Mucosa of descending colon (tissue), 3 donors: ENCODE data around the gene ZDHHC3. TPM values are rescaled to one million over a fixed set of nuclear protein-coding genes. Genes with fewer than 3 reads are reported as not detected.

Source experiments
- ATAC-seq: fragments of 200-7000 bp; cut with Tn5 transposase; one replicate; pipeline ENCODE4 v1.9.1; 2020; ENCODE audit warnings: mild to moderate bottlenecking, moderate library complexity
- DNase-seq, 3 donors: peaks; one replicate each; pipeline ENCODE4 v3.0.0-alpha.2; 2020
- H3K36me3 ChIP-seq: fragments of 200-600 bp; one replicate; pipeline ENCODE4 v1.8.0; 2021; ENCODE audit warnings: low read depth, mild to moderate bottlenecking
- H3K4me1 ChIP-seq: fragments of 200-600 bp; one replicate; pipeline ENCODE4 v1.8.0; 2021; ENCODE audit warnings: low read depth, mild to moderate bottlenecking
- H3K4me3 ChIP-seq: fragments of 200-600 bp; one replicate; pipeline ENCODE4 v1.8.0; 2021; ENCODE audit warnings: mild to moderate bottlenecking
- H3K9me3 ChIP-seq: fragments of 200-600 bp; one replicate; pipeline ENCODE4 v1.8.0; 2021; ENCODE audit warnings: mild to moderate bottlenecking
- CTCF ChIP-seq: fragments of 200-600 bp; IDR thresholded peaks from one replicate; pipeline ENCODE4 v1.8.0; 2022; ENCODE audit warnings: antibody characterized with exemption, mild to moderate bottlenecking
- intact Hi-C, 2 donors: fragments of 100-400 bp; cut with DNase I in 1 of 2; cut with micrococcal nuclease in 1 of 2; formaldehyde crosslinking; loops; one replicate each; pipeline versions ENCODE4 v1.11.0 to v1.11.1; 2022; cut with DNase I, micrococcal nuclease
- total RNA-seq, 3 donors: library from RNA; stranded (reverse); fragmentation: NEBNext Ultra II Directional in 2 of 3; extraction: Animal tissue kit (Norgen Biotek cat#: 25700) in 2 of 3; gene quantifications; one replicate each; pipeline versions ENCODE4 v1.2.1 to v1.2.4, GENCODE V29; 2021 to 2023
- donor health status: DM: no; HTN: no; CAD: no; lungs with moderate emphysema.
- donor health status: DM: no; HTN: no; CAD: no.
- donor health status: DM: no; HTN: yes; CAD: no.

ZDHHC3 gene
- total RNA-seq, 3 donors from 2014 or later = 94.7 to 204 (median 143) TPM

DNA sequence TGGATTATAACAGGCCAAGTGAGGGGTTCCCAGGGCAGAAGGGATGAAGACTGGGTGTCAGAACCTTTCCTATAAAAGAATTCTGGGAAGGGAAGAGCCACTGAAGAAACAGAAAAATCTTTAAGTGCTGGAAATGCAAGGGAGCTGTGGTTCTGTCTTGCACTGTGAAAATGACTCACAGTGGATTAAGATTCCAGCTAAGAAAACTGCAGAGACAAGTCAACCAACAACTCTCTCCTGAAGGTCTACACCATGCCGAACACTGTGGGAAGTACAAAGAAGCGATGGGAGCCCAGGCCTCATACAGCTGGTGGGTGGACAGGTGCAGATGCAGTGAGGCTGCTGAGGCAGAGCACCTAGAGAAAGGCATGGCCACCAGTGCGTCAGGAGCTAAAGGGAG, 27.7 kb downstream of the ZDHHC3 start:
- H3K36me3 ChIP-seq = no peaks in the 10 kb centered on the region
- ATAC-seq (no peak), DNase-seq (no peak)
- intact Hi-C loops = no loop called here
- no peak for TF ChIP-seq CTCF
- H3K4me1 ChIP-seq = no peaks in the 10 kb centered on the region
- no peak overlapping the region for H3K4me3 ChIP-seq
- H3K9me3 ChIP-seq = no peaks in the 10 kb centered on the region

DNA sequence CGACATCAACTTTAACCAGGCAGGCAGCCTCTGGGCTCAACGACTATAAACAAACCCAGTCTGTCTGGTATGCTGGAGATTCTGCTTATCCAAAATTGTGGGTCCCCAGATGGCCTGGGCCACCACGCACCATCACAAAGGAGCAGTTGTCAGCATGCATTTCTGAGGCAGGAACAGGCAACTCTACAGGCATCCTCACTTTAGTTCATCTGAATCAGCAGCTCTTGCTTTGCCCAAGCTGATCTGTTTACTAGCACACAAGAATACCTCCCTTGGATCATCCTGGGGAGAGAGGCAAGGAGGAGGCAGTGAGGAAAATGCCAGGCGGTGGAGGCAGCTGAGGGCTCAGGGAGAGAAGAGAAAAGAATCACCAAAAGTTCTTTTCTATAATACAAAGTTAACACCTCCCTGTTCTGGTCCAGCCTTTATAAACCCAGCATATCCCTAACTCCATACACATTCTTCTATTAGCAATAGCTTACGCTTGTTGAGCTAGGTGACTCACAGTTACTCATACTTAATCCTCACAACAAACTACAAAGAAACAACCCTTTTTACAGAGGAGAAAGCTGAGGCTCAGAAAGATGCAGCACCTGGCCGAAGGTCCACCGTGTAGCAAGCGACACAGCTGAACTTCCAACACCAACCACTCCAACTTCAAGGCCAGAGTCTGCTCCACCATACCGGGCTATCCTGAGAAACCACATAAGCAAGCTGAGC, 33.6 kb downstream of the ZDHHC3 start:
- TF ChIP-seq CTCF = no peak
- H3K36me3 ChIP-seq = no peaks in the 10 kb centered on the region
- no peaks in the 10 kb centered on the region for H3K4me1 ChIP-seq
- H3K4me3 ChIP-seq = no peak overlapping the region
- ATAC-seq (no peak), DNase-seq (no peak)
- intact Hi-C loops = no loop called here
- H3K9me3 ChIP-seq = no peaks in the 10 kb centered on the region

- Histone ChIP-seq H3K9me3 (no peaks in the 10 kb centered on the region), H3K4me3 (no peak overlapping the region), H3K36me3 (no peaks in the 10 kb centered on the region), H3K4me1 (no peaks in the 10 kb centered on the region)
- intact Hi-C loops = no loop called here
- DNase-seq = no peak
- no peak for ATAC-seq
- no peak for TF ChIP-seq CTCF
Observed at GRCh38 chr3:44939581-44940036, 36.4 kb downstream of the ZDHHC3 start.

DNA sequence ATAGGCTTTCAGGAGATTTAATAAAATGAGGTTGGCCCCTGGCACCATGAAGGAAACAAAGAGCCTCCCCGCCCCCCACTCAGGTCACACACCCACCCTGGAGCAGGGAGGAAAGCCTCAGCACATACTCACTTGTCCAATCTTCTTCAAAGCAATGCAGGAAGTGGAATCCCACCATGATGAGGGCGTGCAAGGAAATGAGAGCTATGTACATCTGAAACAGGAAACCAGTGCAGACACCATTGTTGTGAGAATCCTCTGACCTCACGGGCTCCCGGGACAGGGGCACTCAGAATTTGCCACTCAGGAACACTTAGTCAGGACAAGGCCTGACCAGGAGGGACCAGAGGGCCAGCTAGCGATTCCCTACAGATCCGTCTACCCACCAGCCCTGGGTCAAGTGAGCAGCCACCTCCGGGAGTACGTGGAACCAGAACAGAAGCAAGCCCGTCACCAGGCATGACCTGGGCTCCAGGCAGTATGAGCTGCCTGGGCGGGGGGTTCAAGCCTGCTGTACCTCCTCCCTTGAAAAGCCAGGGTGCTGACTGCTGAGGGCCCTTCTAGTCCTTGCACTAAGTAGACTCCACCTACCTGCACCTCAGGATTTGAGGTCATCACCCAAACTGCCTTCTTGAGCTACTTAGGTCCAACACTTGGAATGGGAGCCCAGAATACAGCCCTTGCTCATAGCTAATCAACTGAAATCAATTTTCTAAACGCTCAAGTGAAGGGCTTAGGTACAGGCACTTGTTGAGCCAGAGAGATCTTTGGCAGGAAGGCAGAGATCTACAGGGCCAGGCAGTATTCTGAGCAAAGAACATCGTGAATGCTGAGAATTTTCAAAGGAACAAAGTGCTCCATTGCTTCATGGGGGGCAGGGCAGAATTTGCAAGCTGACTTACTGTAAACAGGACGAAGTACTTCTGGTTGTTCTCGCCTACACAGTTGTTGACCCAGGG, 42.7 kb downstream of the ZDHHC3 start:
- Histone ChIP-seq H3K4me3 (no peak overlapping the region), H3K36me3 (peaks cover 4% of the 10 kb centered on the region), H3K9me3 (no peaks in the 10 kb centered on the region), H3K4me1 (no peaks in the 10 kb centered on the region)
- intact Hi-C loops = no loop called here
- TF ChIP-seq CTCF = no peak
- no peak for ATAC-seq
- no peak for DNase-seq

DNA sequence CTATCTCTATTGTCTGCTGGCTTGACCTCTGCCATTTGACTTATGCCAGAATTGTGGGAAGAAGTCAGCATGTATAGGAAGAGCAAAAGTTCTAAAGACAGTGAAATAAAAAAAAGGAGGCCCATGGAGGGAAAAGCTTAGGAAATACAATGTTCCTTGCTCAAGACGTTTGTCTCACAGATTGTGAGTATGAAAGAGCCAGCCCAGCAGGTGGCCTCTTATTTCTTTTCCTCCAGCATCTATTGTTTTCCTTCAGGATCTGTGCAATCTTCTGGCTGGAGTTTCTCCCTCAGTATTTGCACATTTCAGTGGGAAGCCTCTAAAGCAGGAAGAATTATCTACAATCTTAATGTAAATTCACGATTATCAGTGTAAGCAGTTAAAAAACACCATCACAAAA, 43.7 kb downstream of the ZDHHC3 start:
- TF ChIP-seq CTCF = no peak
- Histone ChIP-seq H3K36me3 (peaks cover 4% of the 10 kb centered on the region), H3K4me3 (no peak overlapping the region), H3K9me3 (no peaks in the 10 kb centered on the region), H3K4me1 (no peaks in the 10 kb centered on the region)
- intact Hi-C loops = no loop called here
- DNase-seq (no peak), ATAC-seq (no peak)
